ENCODE measurements around the gene ASPSCR1.

- no peak for TF ChIP-seq POLR2A (IDR thresholded peaks at IDR 0.05)
- TF ChIP-seq CTCF (IDR thresholded peaks at IDR 0.05), result no peak
- no peak for TF ChIP-seq POLR2AphosphoS5 (IDR thresholded peaks at IDR 0.05)
These were observed 35.3 kb downstream of the ASPSCR1 start for GRCh38 chr17:82012640-82013295.
